PC-3 (cell line): ENCODE measurements around the gene POLR1C. TPM values are rescaled to one million over a fixed set of nuclear protein-coding genes. Genes with fewer than 3 reads are reported as not detected.
A peak's percentile ranks its signal among the peaks of the same experiment; 100 is the strongest.

Experiments
- ATAC-seq: fragments of 200-7000 bp; cut with Tn5 transposase; 2 replicates; pipeline ENCODE4 v1.9.1; 2020; ENCODE audit warnings: mild to moderate bottlenecking, moderate library complexity
- BruUV-seq: library from RNA; stranded (reverse); fragments of 400-500 nt; replicated peaks from 2 replicates; lab custom pipeline; 2021; lab: Mats Ljungman, UMichigan
- CTCF ChIA-PET: fragments of 300-600 bp; sonication (Branson Sonifier 250); formaldehyde crosslinking; loops from one replicate; lab custom pipeline; 2022; ENCODE audit warnings: antibody characterized with exemption; lab: Charles Lee
- POLR2A ChIA-PET: fragments of 300-600 bp; sonication (Branson Sonifier 250); formaldehyde crosslinking; loops from one replicate; lab custom pipeline; 2022; ENCODE audit warnings: antibody characterized with exemption; ENCODE audit not compliant: unreplicated experiment; lab: Charles Lee
- DNase-seq: peaks from one replicate; pipeline ENCODE4 v3.0.0-alpha.2; 2015
- H2AFZ ChIP-seq: fragments of 300-600 bp; sonication (generic); 2 replicates; pipeline ENCODE4 v1.6.0; 2016; ENCODE audit warnings: antibody characterized with exemption, low read length
- H3F3A ChIP-seq: fragments of 300-600 bp; sonication (generic); one replicate; pipeline ENCODE4 v1.6.0; 2017; ENCODE audit warnings: antibody characterized with exemption, low read length, control low read depth, mild to moderate bottlenecking; ENCODE audit not compliant: unreplicated experiment
- H3K27ac ChIP-seq: fragments of 300-600 bp; sonication (generic); 2 replicates; pipeline ENCODE4 v1.5.1; 2016; ENCODE audit warnings: mild to moderate bottlenecking, low read length
- H3K27me3 ChIP-seq: fragments of 300-600 bp; sonication (generic); 2 replicates; pipeline ENCODE4 v1.6.1; 2016; ENCODE audit warnings: low read length, mixed read lengths
- H3K36me3 ChIP-seq: fragments of 300-600 bp; sonication (generic); 2 replicates; pipeline ENCODE4 v1.6.1; 2016; ENCODE audit warnings: low read depth, mixed run types, low read length, mixed read lengths
- H3K4me1 ChIP-seq: fragments of 300-600 bp; sonication (generic); 2 replicates; pipeline ENCODE4 v1.5.1; 2016; ENCODE audit warnings: low read length; ENCODE audit not compliant: insufficient read depth
- H3K4me2 ChIP-seq: fragments of 300-600 bp; sonication (generic); 2 replicates; pipeline ENCODE4 v1.6.0; 2016; ENCODE audit warnings: low read length
- H3K4me3 ChIP-seq: fragments of 300-600 bp; sonication (generic); 2 replicates; pipeline ENCODE4 v1.5.1; 2016; ENCODE audit warnings: mild to moderate bottlenecking, low read length, mixed read lengths
- H3K79me2 ChIP-seq: fragments of 300-600 bp; sonication (generic); 2 replicates; pipeline ENCODE4 v1.6.1; 2017; ENCODE audit warnings: low read length, mixed read lengths
- H3K9ac ChIP-seq: fragments of 300-600 bp; sonication (generic); 2 replicates; pipeline ENCODE4 v1.6.0; 2016; ENCODE audit warnings: mild to moderate bottlenecking, low read length
- H3K9me2 ChIP-seq: fragments of 300-600 bp; sonication (generic); replicated peaks from 2 replicates; pipeline ENCODE4 v1.6.1; 2016; ENCODE audit warnings: mixed run types, low read length, mixed read lengths
- H3K9me3 ChIP-seq: fragments of 300-600 bp; sonication (generic); 2 replicates; pipeline ENCODE4 v1.6.1; 2016; ENCODE audit warnings: low read length, mixed read lengths
- H4K20me1 ChIP-seq: fragments of 300-600 bp; sonication (generic); 2 replicates; pipeline ENCODE4 v1.6.1; 2016; ENCODE audit warnings: low read length, mixed read lengths
- CTCF ChIP-seq: fragments of 300-600 bp; sonication (generic); conservative IDR thresholded peaks from 2 replicates; pipeline ENCODE4 v1.5.1; 2017; ENCODE audit warnings: antibody characterized with exemption, low read depth, mild to moderate bottlenecking, low read length
- EZH2 ChIP-seq: fragments of 300-600 bp; sonication (generic); IDR thresholded peaks from one replicate; pipeline ENCODE4 v1.6.1; 2017; ENCODE audit warnings: antibody characterized with exemption, mild to moderate bottlenecking, low read length; ENCODE audit not compliant: unreplicated experiment
- EZH2phosphoT487 ChIP-seq: fragments of 300-600 bp; sonication (generic); IDR thresholded peaks from 2 replicates; pipeline ENCODE4 v1.6.1; 2018; ENCODE audit warnings: mild to moderate bottlenecking, antibody characterized with exemption, low read length, borderline replicate concordance
- intact Hi-C: fragments of 100-400 bp; cut with micrococcal nuclease; formaldehyde crosslinking; loops from 2 replicates; pipeline ENCODE4 v1.9.0; 2023
- total RNA-seq: library from RNA; depleted of rRNA; stranded (reverse); fragments of >200 nt; gene quantifications from 2 replicates; pipeline ENCODE4 v1.2.3, GENCODE V29; 2014

The POLR1C gene
- total RNA-seq, 1 experiment from 2014 or later, result 61.4 TPM

- peaks cover 37% of the 10 kb centered on the region for H3K4me1 ChIP-seq
- H3K27me3 ChIP-seq, result no peaks in the 10 kb centered on the region
- H2AFZ ChIP-seq, result peak overlapping the region; percentile 86
- H3K36me3 ChIP-seq, result no peaks in the 10 kb centered on the region
- peak overlapping the region; percentile 94 for H3K4me2 ChIP-seq
- no peak for TF ChIP-seq EZH2
- no peak for TF ChIP-seq CTCF
- TF ChIP-seq EZH2phosphoT487, result no peak
- DNase-seq, result no peak
- no TSS peak for BruUV-seq
- ChIA-PET CTCF (no interaction called here), POLR2A (no interaction called here)
- H3K4me3 ChIP-seq, result peak overlapping the region; percentile 90
- H3K27ac ChIP-seq, result no peak overlapping the region
- H3K9me2 ChIP-seq, result no peaks in the 10 kb centered on the region
- H3K9me3 ChIP-seq, result no peaks in the 10 kb centered on the region
- intact Hi-C loops, result loop anchor here (2.0 kb wide), 1 partner anchor 20 kb away; no protein-coding TSS in a partner anchor
- no peaks in the 10 kb centered on the region for H3F3A ChIP-seq
- ATAC-seq, result no peak
- H3K79me2 ChIP-seq, result peaks cover 38% of the 10 kb centered on the region
- H3K9ac ChIP-seq, result peak overlapping the region; percentile 95
- H4K20me1 ChIP-seq, result no peaks in the 10 kb centered on the region
Observed at GRCh38 chr6:43476746-43477145, 40.1 kb upstream of the POLR1C start.

GRCh38 chr6:43477235-43478007, 39.5 kb upstream of the POLR1C start, which contains the start of gene TJAP1:
Gene TJAP1, plus strand, starts transcription at chr6:43477570. Its CDS starts 21,432 bp downstream, at chr6:43499002.
- peak within 1 kb of the TSS; percentile 94 for H3K4me2 ChIP-seq
- intact Hi-C loops, result loop anchor here (2.0 kb wide), 1 partner anchor 21 kb away; no protein-coding TSS in a partner anchor
- DNase-seq (peak; percentile 89), ATAC-seq (peak; percentile 87)
- 0 out of 2 replicates have a peak within 1 kb of the TSS, but pooled peaks have one; percentile 15 for H3K27ac ChIP-seq
- H3K4me1 ChIP-seq, result peaks cover 41% of the 10 kb centered on the region
- BruUV-seq, result no TSS peak
- no peaks in the 10 kb centered on the region for H3K27me3 ChIP-seq
- H3K9ac ChIP-seq, result peak within 1 kb of the TSS; percentile 95
- no peaks in the 10 kb centered on the region for H3F3A ChIP-seq
- no peaks in the 10 kb centered on the region for H3K9me3 ChIP-seq
- ChIA-PET CTCF (no interaction called here), POLR2A (no interaction called here)
- H4K20me1 ChIP-seq, result no peaks in the 10 kb centered on the region
- no peaks in the 10 kb centered on the region for H3K36me3 ChIP-seq
- peak within 1 kb of the TSS; percentile 90 for H3K4me3 ChIP-seq
- peaks cover 45% of the 10 kb centered on the region for H3K79me2 ChIP-seq
- H2AFZ ChIP-seq, result peak within 1 kb of the TSS; percentile 86
- H3K9me2 ChIP-seq, result no peaks in the 10 kb centered on the region
- TF ChIP-seq EZH2 (no peak), EZH2phosphoT487 (no peak), CTCF (no peak)

- ATAC-seq (no peak), DNase-seq (no peak)
- Histone ChIP-seq H3K79me2 (peaks cover 51% of the 10 kb centered on the region), H4K20me1 (no peaks in the 10 kb centered on the region), H3K4me2 (peak overlapping the region; percentile 94), H3K27me3 (no peaks in the 10 kb centered on the region), H3K36me3 (no peaks in the 10 kb centered on the region), H3F3A (no peaks in the 10 kb centered on the region), H3K9ac (peak overlapping the region; percentile 95), H3K4me3 (peak overlapping the region; percentile 90), H3K9me3 (no peaks in the 10 kb centered on the region), H3K4me1 (peaks cover 44% of the 10 kb centered on the region), H2AFZ (no peak overlapping the region), H3K27ac (0 out of 2 replicates have a peak overlapping the region, but pooled peaks have one; percentile 15), H3K9me2 (no peaks in the 10 kb centered on the region)
- POLR2A ChIA-PET, result no interaction called here
- CTCF ChIA-PET, result no interaction called here
- TF ChIP-seq EZH2phosphoT487 (no peak), CTCF (no peak), EZH2 (no peak)
- intact Hi-C loops, result no loop called here
- TSS peak; percentile 61 for BruUV-seq
Observed at GRCh38 chr6:43478008-43478372, 38.9 kb upstream of the POLR1C start.
